Muscle of leg (tissue), 11 donors: Measurements from ENCODE around the gene COX4I2. TPM values are rescaled to one million over a fixed set of nuclear protein-coding genes. Genes with fewer than 3 reads are reported as not detected.
A peak's percentile ranks its signal among the peaks of the same experiment; 100 is the strongest.
"Not testable (repeated sequence)": the region's sequence is repeated elsewhere in the genome, so short reads cannot be mapped to it uniquely, and the experiment has no call there.

Source experiments
- DNase-seq: peaks from one replicate; pipeline ENCODE4 v3.0.0; 2013
- H3K27ac ChIP-seq: one replicate; pipeline ENCODE4 v1.5.1; 2013; ENCODE audit warnings: mild to moderate bottlenecking, low read length, control low read depth
- H3K27me3 ChIP-seq: one replicate; pipeline ENCODE4 v1.6.1; 2013; ENCODE audit warnings: low read length; ENCODE audit not compliant: control insufficient read depth, insufficient read depth
- H3K36me3 ChIP-seq: one replicate; pipeline ENCODE4 v1.6.1; 2013; ENCODE audit warnings: low read length; ENCODE audit not compliant: control insufficient read depth, insufficient read depth
- H3K4me1 ChIP-seq: one replicate; pipeline ENCODE4 v1.6.1; 2013; ENCODE audit warnings: low read length; ENCODE audit not compliant: control insufficient read depth, insufficient read depth
- H3K4me3 ChIP-seq: one replicate; pipeline ENCODE4 v1.5.1; 2013; ENCODE audit warnings: low read length, control low read depth
- H3K9me3 ChIP-seq: replicated peaks from 2 replicates; pipeline ENCODE4 v1.6.1; 2013; ENCODE audit warnings: low read depth, low read length; ENCODE audit not compliant: control insufficient read depth
- WGBS: methylation state at CpG from one replicate; pipeline ENCODE4 v1.1.5; 2013; ENCODE audit warnings: missing lambda C conversion rate; ENCODE audit not compliant: insufficient coverage; 5-methylcytosine and 5-hydroxymethylcytosine counted together
- polyA plus RNA-seq, 8 donors: library from polyadenylated mRNA; unstranded; fragments of 120-200 nt; gene quantifications; one replicate each; pipeline versions ENCODE4 v1.2.1 to v1.2.3, GENCODE V29; 2013; ENCODE audit warnings: inconsistent platforms in 1 of 8, low replicate concordance in 1 of 8; ENCODE audit not compliant: insufficient read length in 8 of 8, insufficient read depth in 1 of 8
- total RNA-seq: library from RNA; stranded (reverse); fragments of 120-200 nt; gene quantifications from one replicate; pipeline ENCODE4 v1.2.4, GENCODE V29; 2013

Gene COX4I2
- total and polyA plus RNA-seq, 9 donors = 7.0 to 12.5 (median 8.7) TPM

DNA sequence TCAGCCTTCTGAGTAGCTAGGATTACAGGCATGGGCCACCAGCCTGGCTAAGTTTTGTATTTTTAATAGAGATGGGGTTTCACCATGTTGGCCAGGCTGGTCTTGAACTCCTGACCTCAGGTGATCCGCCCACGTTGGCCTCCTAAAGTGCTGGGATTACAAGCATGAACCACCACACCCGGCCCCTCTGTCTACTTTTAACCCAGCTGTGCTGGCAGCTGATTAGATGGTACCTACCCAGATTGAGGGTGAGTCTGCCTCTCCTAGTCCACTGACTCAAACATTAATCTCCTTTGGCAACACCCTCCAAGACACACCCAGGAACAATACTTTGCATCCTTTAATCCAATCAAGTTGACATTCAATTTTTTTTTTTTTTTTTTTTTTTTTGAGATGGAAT, 10.4 kb downstream of the COX4I2 start:
- not testable (repeated sequence) for H3K9me3 ChIP-seq, DNase-seq, H3K27me3 ChIP-seq, H3K4me3 ChIP-seq, H3K27ac ChIP-seq, H3K36me3 ChIP-seq
- peaks cover 11% of the 10 kb centered on the region for H3K4me1 ChIP-seq
- 84% methylated on average over 3 of the region's 3 CpGs for WGBS

DNA sequence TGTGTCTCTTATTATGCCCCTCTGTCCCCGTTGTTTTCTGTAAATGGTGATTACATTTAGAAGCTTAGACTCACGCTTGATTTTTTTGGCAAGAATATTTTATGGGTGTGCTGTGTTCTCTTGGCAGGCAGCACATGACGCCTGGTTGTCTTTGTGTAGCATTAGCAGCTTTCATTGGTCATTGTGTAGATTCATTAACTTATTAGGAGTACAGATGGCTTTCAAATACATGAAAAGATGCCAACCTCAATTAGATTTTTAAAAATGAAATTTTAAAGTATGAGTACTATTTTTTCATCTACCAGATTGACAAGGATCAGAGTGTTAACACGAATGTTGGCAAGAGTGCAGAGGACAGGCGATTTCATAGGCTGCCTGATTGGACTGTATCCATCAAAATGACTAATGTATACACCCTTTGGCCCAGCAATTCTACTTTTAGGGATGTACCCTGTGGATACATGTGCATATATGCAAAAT, 15.2 kb downstream of the COX4I2 start:
- Histone ChIP-seq H3K27ac (no peak overlapping the region), H3K4me3 (no peak overlapping the region), H3K27me3 (no peaks in the 10 kb centered on the region), H3K4me1 (peaks cover 4% of the 10 kb centered on the region), H3K36me3 (no peaks in the 10 kb centered on the region), H3K9me3 (no peaks in the 10 kb centered on the region)
- WGBS = no CpG with 5 or more reads among the region's 5 CpGs
- peak; percentile 72 for DNase-seq

DNA sequence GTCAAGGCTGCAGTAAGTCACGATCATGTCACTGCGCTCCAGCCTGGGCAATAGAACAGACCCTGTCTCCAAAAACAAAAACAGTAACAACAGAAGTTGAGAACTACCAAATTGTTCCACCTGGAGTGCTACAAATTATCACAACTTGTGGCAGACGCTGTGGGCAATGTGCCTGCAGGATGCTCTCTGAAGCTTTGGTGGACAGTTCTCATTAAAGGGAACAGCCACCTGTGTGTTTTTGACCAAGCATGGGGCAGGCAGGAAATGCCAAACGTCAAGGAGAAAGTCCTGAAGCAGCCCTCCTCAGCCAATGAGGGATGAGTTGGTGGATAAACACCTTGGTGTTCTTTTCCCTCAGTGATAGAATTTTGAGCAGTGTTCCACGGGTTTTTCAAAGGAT, 15.8 kb downstream of the COX4I2 start:
- Histone ChIP-seq H3K27ac (no peak overlapping the region), H3K4me1 (peaks cover 4% of the 10 kb centered on the region), H3K9me3 (no peaks in the 10 kb centered on the region), H3K36me3 (no peaks in the 10 kb centered on the region), H3K4me3 (no peak overlapping the region), H3K27me3 (no peaks in the 10 kb centered on the region)
- WGBS = 17% methylated on average over 2 of the region's 5 CpGs
- no peak for DNase-seq

DNA sequence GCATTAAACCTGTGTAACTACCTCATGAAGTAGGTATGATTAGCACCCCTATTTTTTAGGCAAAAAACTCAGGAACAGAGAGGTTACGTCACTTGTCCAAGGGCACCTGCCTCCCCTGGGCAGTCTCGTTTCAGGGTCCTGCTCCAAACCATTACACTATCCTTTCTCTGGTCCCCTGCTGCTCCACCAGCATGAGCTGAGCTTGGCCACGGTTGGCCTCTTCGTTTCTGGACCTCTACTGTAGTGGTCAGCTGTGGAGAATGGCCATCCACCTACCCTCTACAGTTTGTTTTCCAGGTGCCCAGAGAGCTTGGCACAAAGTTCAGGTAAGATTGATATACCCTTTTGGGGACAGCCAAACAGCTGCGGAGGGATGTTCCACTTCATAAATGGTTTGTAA, 16.8 kb downstream of the COX4I2 start:
- Histone ChIP-seq H3K4me1 (peaks cover 4% of the 10 kb centered on the region), H3K9me3 (no peaks in the 10 kb centered on the region), H3K4me3 (no peak overlapping the region), H3K27me3 (no peaks in the 10 kb centered on the region), H3K27ac (no peak overlapping the region), H3K36me3 (no peaks in the 10 kb centered on the region)
- no peak for DNase-seq
- 62% methylated on average over 4 of the region's 5 CpGs for WGBS

DNA sequence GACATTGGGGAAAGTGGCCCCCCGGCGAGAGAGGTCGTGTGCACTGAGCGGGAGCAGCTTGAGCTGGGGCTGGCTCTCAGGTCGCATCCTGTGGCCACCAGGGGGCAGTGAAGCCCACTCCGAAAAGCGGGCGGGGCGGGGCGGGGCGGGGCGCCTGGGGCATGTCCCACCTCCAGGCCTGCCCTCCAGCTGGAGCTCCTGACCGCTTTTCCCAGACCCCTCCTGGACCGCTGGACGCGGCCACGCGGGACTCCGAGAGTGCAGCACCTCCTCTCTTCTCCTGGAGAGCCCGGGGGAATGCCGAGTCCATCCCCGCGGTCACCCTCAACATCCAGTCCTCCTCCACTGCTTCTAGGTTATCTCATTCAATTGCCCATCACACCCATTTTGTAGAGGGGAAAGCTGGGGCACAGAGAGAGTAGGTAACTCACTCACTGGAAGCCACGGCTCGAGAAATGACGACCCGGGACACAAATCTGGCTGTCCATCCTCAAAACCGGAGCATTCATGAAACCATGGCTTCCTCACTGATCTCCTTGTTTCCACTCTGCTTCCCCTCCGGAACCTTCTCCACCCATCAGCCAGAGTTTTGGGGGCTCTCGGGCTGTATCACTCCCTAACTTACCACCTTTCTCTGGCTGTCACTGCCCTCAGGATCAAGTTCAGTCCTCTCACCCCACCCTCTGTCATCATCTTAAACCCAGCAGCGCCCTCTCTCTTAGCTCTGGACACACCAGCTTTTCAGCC, 24.1 kb downstream of the COX4I2 start:
- Histone ChIP-seq H3K9me3 (no peaks in the 10 kb centered on the region), H3K27me3 (no peaks in the 10 kb centered on the region), H3K27ac (peak overlapping the region; percentile 51), H3K4me1 (peaks cover 21% of the 10 kb centered on the region), H3K4me3 (peak overlapping the region; percentile 39), H3K36me3 (peaks cover 32% of the 10 kb centered on the region)
- 8% methylated on average over 20 of the region's 31 CpGs for WGBS
- DNase-seq = peak; percentile 90

DNA sequence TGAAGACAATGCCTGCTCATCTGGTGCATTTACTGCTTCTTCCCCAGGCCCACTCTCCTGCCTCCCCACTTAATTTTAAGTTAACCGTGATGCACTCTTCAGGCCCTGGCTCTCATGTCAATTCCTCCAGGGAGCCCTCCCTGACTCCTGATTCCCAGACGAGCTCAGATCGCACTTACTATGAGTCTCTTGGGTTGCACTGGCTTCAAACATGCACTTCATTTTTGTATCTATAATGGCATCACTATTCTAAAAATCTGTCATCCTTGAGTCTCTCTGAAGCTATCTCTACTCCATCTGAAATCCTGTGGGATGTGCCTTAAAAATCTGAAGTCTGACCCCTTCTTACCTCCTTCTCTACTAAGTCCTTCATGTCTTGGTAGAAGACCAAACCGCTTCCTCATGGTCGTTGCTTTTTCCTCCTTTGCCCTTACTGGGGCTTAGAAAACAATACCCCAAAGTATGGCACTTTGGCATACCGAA, 24.7 kb downstream of the COX4I2 start:
- H3K36me3 ChIP-seq = peaks cover 35% of the 10 kb centered on the region
- no peak for DNase-seq
- H3K27ac ChIP-seq = no peak overlapping the region
- H3K4me3 ChIP-seq = no peak overlapping the region
- WGBS = 59% methylated on average over 6 of the region's 6 CpGs
- no peaks in the 10 kb centered on the region for H3K27me3 ChIP-seq
- H3K4me1 ChIP-seq = peaks cover 21% of the 10 kb centered on the region
- no peaks in the 10 kb centered on the region for H3K9me3 ChIP-seq

DNA sequence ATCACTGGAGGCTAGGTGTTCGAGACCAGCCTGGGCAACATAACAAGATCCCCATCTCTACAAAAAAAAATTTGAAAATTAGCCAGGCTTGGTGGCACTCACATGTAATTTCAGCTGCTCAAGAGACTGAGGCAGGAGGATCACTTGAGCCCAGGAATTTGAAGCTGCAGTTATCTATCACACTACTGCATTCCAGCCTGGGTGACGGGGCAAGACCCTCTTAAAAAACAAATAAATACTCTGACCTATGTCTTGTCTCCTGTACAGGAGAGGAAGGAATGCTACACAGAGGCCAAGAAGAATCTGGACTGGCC, 25.8 kb downstream of the COX4I2 start:
- H3K36me3 ChIP-seq = peaks cover 38% of the 10 kb centered on the region
- no peak overlapping the region for H3K4me3 ChIP-seq
- no peak for DNase-seq
- peaks cover 24% of the 10 kb centered on the region for H3K4me1 ChIP-seq
- H3K9me3 ChIP-seq = no peaks in the 10 kb centered on the region
- no peaks in the 10 kb centered on the region for H3K27me3 ChIP-seq
- no peak overlapping the region for H3K27ac ChIP-seq
- WGBS = no CpG with 5 or more reads among the region's 2 CpGs

DNA sequence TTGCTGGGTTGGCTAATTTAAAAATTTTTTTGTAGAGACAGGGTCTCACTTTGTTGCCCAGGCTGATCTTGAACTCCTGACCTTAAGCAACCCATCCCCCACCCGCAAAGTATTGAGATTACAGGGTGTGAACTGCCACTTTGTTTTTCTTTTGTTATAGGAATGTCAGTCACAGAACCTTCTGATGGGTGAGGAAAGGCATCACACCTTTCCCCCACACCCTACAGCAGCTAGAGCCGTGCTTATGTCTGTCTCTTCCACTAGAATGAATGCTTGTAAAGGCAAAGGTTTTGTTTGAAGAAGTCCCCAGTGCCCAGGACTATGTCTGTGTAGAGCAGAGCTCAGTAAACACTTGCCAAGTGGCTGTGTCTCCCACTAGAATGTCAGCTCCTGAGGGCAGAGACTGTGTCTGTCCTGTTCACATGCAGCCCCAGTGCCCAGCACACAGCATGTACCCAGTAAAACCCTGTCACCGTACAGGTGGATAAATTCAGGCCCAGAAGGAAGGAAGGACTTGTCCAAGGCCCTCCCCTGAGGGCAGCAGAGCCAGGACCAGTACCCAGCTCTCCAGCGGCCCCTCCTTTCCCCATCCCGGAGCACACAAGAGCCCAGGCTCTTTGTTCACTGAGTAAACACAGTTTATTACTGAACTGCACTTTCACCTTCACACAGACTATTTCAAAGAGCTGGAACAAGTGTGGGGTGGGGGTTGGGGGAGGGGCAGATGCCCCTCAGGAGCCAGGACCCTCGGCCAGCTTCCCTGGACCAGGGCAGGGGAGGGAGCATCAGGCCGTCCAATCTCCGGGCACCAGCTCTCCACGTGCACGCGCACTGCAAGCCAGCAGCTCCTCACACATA, 26.4 kb downstream of the COX4I2 start:
- no peaks in the 10 kb centered on the region for H3K27me3 ChIP-seq
- WGBS = 13% methylated on average over 1 of the region's 11 CpGs
- no peak overlapping the region for H3K4me3 ChIP-seq

DNA sequence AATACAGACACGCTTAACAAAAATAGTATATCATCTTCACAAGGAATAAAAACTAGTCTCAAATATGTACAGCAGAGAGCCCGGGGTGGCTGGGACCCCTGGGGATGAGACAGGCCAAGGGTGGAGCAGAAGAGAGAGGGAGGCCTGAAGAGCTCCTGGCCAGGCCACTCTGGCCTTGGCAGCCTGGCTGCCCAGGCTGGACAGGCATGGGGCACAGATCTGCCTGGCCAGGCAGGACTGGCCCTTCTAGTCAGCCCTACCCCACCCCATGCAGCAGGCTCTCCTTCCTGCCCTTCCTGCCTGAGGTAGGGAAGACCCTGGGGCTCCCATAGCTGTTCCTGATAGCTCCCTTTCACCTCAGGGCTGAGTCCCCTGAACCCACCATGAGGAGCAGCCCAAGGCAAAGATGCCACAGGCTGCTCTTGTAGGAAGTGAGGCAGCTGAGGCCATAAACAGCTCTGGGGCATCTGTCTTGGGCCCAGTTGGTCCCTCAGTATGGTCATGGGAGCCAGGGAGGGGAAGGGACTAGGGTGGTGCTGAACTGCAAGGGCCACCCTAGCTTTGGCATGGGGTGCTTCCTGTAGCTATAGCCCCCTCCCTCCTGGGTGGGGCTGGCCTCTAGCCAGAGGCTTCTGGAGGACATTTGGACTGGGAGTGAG, 27.1 kb downstream of the COX4I2 start:
- no peak for DNase-seq
- H3K9me3 ChIP-seq = no peaks in the 10 kb centered on the region
- peaks cover 24% of the 10 kb centered on the region for H3K4me1 ChIP-seq
- H3K36me3 ChIP-seq = peaks cover 38% of the 10 kb centered on the region
- H3K4me3 ChIP-seq = no peak overlapping the region
- WGBS = 20% methylated on average over 1 of the region's 2 CpGs
- no peaks in the 10 kb centered on the region for H3K27me3 ChIP-seq
- H3K27ac ChIP-seq = no peak overlapping the region

More for the DNA sequence above, 26.4 kb downstream of the COX4I2 start:
- no peaks in the 10 kb centered on the region for H3K9me3 ChIP-seq
- no peak overlapping the region for H3K27ac ChIP-seq
- H3K36me3 ChIP-seq = peaks cover 38% of the 10 kb centered on the region
- H3K4me1 ChIP-seq = peaks cover 24% of the 10 kb centered on the region
- no peak for DNase-seq

DNA sequence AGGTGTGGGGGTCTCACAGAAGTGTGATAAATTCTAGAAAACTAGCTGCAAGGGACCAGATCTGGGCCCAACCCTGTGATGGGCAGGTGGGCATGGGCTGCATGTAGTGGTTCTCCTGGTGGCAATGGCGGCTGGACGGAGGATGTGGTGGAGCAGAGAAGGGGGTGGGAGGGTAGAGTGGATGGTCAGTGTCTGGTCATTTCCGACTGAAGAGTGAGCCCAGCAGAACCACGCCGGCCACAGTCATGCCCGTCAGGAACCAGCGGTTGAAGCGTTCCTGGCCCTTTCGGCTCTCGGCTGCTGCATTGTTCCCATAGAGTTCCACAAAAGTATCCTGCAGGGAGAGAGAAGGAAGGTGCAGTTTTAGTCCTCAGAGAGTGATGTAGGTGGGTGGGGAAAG, 28.0 kb downstream of the COX4I2 start:
- peaks cover 33% of the 10 kb centered on the region for H3K4me1 ChIP-seq
- H3K36me3 ChIP-seq = peaks cover 38% of the 10 kb centered on the region
- 95% methylated on average over 10 of the region's 10 CpGs for WGBS
- H3K4me3 ChIP-seq = no peak overlapping the region
- no peak for DNase-seq
- no peaks in the 10 kb centered on the region for H3K27me3 ChIP-seq
- H3K9me3 ChIP-seq = no peaks in the 10 kb centered on the region
- H3K27ac ChIP-seq = no peak overlapping the region
